Panc1 (cell line): ENCODE results near the gene PROCR. TPM values are rescaled to one million over a fixed set of nuclear protein-coding genes. Genes with fewer than 3 reads are reported as not detected.

Experiments
- ATAC-seq: fragments of 200-7000 bp; cut with Tn5 transposase; 2 replicates; pipeline ENCODE4 v1.9.1; 2020; ENCODE audit warnings: mild to moderate bottlenecking, moderate library complexity
- BruUV-seq: library from RNA; stranded (reverse); fragments of 400-500 nt; replicated peaks from 2 replicates; lab custom pipeline; 2021; lab: Mats Ljungman, UMichigan
- CTCF ChIA-PET: fragments of 300-600 bp; sonication (Branson Sonifier 250); formaldehyde crosslinking; loops from one replicate; lab custom pipeline; 2022; ENCODE audit warnings: antibody characterized with exemption; lab: Charles Lee
- POLR2A ChIA-PET: fragments of 300-600 bp; sonication (Branson Sonifier 250); formaldehyde crosslinking; loops from one replicate; lab custom pipeline; 2022; ENCODE audit warnings: antibody characterized with exemption; lab: Charles Lee
- DNase-seq: peaks from one replicate; pipeline ENCODE4 v3.0.0-alpha.2; 2010; ENCODE audit warnings: low read depth, low spot score
- H3K27ac ChIP-seq: 2 replicates; pipeline ENCODE4 v1.5.1; 2011; ENCODE audit warnings: mild to moderate bottlenecking, low read length, inconsistent platforms
- H3K27me3 ChIP-seq: fragments of 200-500 bp; sonication (Bioruptor generic); 2 replicates; pipeline ENCODE4 v1.6.0; 2014; ENCODE audit warnings: low read length, inconsistent platforms; ENCODE audit not compliant: control insufficient read depth, insufficient read depth
- H3K36me3 ChIP-seq: fragments of 200-500 bp; sonication (Bioruptor generic); 2 replicates; pipeline ENCODE4 v1.5.1; 2014; ENCODE audit warnings: inconsistent platforms, mild to moderate bottlenecking, low read length, moderate library complexity; ENCODE audit not compliant: control insufficient read depth, insufficient read depth
- H3K4me1 ChIP-seq: 2 replicates; pipeline ENCODE4 v1.5.1; 2011; ENCODE audit warnings: inconsistent platforms, mild to moderate bottlenecking, low read length, moderate library complexity; ENCODE audit not compliant: control insufficient read depth, insufficient read depth
- H3K4me3 ChIP-seq, 2 experiments: 2 replicates each; pipeline ENCODE4 v1.5.1; 2011 to 2012; ENCODE audit warnings: low read depth in 2 of 2, low read length in 2 of 2, mild to moderate bottlenecking in 2 of 2, inconsistent platforms in 1 of 2, moderate library complexity in 1 of 2
- H3K9me3 ChIP-seq: fragments of 200-500 bp; sonication (Bioruptor generic); 2 replicates; pipeline ENCODE4 v1.5.1; 2014; ENCODE audit warnings: low read depth, mild to moderate bottlenecking, inconsistent platforms, low read length, moderate library complexity; ENCODE audit not compliant: control insufficient read depth, insufficient read depth
- CTCF ChIP-seq: fragments of 450-650 bp; IDR thresholded peaks from 2 replicates; pipeline ENCODE4 v1.5.1; 2017; ENCODE audit warnings: mild to moderate bottlenecking
- POLR2AphosphoS5 ChIP-seq: IDR thresholded peaks from 2 replicates; pipeline ENCODE4 v1.6.1; 2012; ENCODE audit warnings: mild to moderate bottlenecking, low read depth, low read length, moderate library complexity
- SIN3A ChIP-seq: IDR thresholded peaks from 2 replicates; pipeline ENCODE4 v1.6.1; 2012; ENCODE audit warnings: low read depth, mild to moderate bottlenecking, low read length, moderate library complexity, borderline replicate concordance; ENCODE audit not compliant: insufficient read depth
- TCF7L2 ChIP-seq: IDR thresholded peaks from 2 replicates; pipeline ENCODE4 v1.6.1; 2011; ENCODE audit warnings: mild to moderate bottlenecking, low read depth, low read length, inconsistent platforms
- in situ Hi-C: cut with HindIII; loops from 2 replicates; pipeline ENCODE4 v1.10.0; 2016; ENCODE audit warnings: low sequenced_read_pairs, low pct_unique_long_range_greater_than_20kb
- intact Hi-C: fragments of 100-400 bp; cut with micrococcal nuclease; formaldehyde crosslinking; loops from one replicate; pipeline ENCODE4 v1.10.0; 2022; ENCODE audit not compliant: unreplicated experiment
- total RNA-seq: library from RNA; stranded (reverse); gene quantifications from one replicate; pipeline ENCODE4 v1.2.1, GENCODE V29; 2021; ENCODE audit not compliant: unreplicated experiment
- TF ChIP-seq, protein P1 (sequence below), 2 experiments: IDR thresholded peaks; 2 replicates each; pipeline ENCODE4 v1.6.1; 2011 to 2012; ENCODE audit warnings: low read depth in 2 of 2, control low read depth in 1 of 2, low read length in 1 of 2, mild to moderate bottlenecking in 1 of 2, moderate library complexity in 1 of 2; ENCODE audit not compliant: insufficient read depth in 1 of 2

PROCR gene
- total RNA-seq, 1 experiment from 2014 or later = 38.0 TPM

DNA sequence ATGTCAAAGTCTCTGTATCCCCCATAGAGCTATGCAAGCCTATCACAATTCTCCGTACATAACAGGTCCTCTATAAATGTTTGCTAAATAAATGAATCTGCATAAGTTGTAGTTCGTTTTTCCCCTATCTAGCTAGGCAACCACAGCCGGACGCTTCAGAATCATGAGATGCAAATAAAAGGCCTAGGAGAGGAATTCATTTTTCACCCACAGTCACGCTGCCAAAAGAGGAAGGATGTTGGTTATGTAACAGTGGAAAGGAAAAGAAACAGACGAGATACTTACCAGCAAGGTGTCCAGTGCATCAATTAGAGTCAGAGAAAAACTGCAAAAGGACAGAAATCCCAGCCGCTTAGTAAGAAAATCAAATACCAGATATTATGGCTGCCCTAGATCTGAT, 27.2 kb upstream of the PROCR start:
- Histone ChIP-seq H3K4me3 (no peak overlapping the region), H3K9me3 (no peaks in the 10 kb centered on the region), H3K36me3 (peaks cover 9% of the 10 kb centered on the region), H3K4me1 (0 out of 2 replicates have a peak, but pooled peaks cover 2% of the 10 kb centered on the region), H3K27me3 (no peaks in the 10 kb centered on the region), H3K27ac (no peak overlapping the region)
- in situ Hi-C loops = no loop called here
- DNase-seq = no peak
- POLR2A ChIA-PET = no interaction called here
- BruUV-seq = no TSS peak
- ATAC-seq = no peak
- CTCF ChIA-PET = interaction anchor here (0.6 to 2.1 kb wide), 16 partner anchors 8 to 272 kb away, joined by 3 to 20 read pairs (median 4); partner anchors contain the start of gene GGT7
- intact Hi-C loops = loop anchor here (1.0 to 5.0 kb wide), 2 partner anchors 64 to 123 kb away; no protein-coding TSS in a partner anchor
- TF ChIP-seq POLR2AphosphoS5 = no peak
- TF ChIP-seq, protein P1, sequence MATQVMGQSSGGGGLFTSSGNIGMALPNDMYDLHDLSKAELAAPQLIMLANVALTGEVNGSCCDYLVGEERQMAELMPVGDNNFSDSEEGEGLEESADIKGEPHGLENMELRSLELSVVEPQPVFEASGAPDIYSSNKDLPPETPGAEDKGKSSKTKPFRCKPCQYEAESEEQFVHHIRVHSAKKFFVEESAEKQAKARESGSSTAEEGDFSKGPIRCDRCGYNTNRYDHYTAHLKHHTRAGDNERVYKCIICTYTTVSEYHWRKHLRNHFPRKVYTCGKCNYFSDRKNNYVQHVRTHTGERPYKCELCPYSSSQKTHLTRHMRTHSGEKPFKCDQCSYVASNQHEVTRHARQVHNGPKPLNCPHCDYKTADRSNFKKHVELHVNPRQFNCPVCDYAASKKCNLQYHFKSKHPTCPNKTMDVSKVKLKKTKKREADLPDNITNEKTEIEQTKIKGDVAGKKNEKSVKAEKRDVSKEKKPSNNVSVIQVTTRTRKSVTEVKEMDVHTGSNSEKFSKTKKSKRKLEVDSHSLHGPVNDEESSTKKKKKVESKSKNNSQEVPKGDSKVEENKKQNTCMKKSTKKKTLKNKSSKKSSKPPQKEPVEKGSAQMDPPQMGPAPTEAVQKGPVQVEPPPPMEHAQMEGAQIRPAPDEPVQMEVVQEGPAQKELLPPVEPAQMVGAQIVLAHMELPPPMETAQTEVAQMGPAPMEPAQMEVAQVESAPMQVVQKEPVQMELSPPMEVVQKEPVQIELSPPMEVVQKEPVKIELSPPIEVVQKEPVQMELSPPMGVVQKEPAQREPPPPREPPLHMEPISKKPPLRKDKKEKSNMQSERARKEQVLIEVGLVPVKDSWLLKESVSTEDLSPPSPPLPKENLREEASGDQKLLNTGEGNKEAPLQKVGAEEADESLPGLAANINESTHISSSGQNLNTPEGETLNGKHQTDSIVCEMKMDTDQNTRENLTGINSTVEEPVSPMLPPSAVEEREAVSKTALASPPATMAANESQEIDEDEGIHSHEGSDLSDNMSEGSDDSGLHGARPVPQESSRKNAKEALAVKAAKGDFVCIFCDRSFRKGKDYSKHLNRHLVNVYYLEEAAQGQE (IDR thresholded peaks at IDR 0.05; ENCODE audit: insufficient read depth in 1 of 2, low read depth in 2 of 2, low read length in 1 of 2) = no peak
- no peak for TF ChIP-seq CTCF
- no peak for TF ChIP-seq SIN3A
- no peak for TF ChIP-seq TCF7L2

DNA sequence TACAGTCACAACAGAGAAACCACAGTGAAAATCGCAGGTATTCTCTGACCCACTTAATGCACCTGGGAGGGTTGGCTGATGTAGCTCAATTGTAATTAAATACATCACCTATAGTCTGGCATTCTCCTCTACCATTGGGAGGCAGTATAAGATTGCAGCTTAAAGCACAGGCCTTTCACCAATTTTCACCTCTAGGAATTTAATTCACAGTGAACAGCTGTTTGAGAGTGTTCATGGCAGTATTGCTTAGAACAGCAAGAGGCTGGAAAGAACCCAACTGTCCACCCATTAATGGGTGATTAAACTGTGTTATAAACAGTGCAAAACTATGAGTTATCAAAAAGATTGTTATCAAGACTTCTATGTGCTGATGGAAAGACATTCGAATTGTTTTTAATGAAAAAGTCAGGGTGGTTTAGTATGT, 26.7 kb upstream of the PROCR start:
- peak; percentile 62 for ATAC-seq
- intact Hi-C loops = loop anchor here (1.0 to 5.0 kb wide), 2 partner anchors 63 to 122 kb away; no protein-coding TSS in a partner anchor
- H3K36me3 ChIP-seq = peaks cover 9% of the 10 kb centered on the region
- H3K27me3 ChIP-seq = no peaks in the 10 kb centered on the region
- 0 out of 2 replicates have a peak, but pooled peaks cover 2% of the 10 kb centered on the region for H3K4me1 ChIP-seq
- in situ Hi-C loops = no loop called here
- peak; percentile 61 for DNase-seq
- H3K4me3 ChIP-seq = no peak overlapping the region
- ChIA-PET CTCF (interaction anchor here (0.6 to 2.1 kb wide), 16 partner anchors 9 to 272 kb away, joined by 3 to 20 read pairs (median 4); partner anchors contain the start of gene GGT7), POLR2A (no interaction called here)
- no peaks in the 10 kb centered on the region for H3K9me3 ChIP-seq
- BruUV-seq = no TSS peak
- no peak overlapping the region for H3K27ac ChIP-seq
- TF ChIP-seq CTCF (peak; percentile 88), POLR2AphosphoS5 (no peak; the same call in 1 of the 2 replicates)
